HFFc6 (cell line): ENCODE data around the gene PICALM. TPM values are rescaled to one million over a fixed set of nuclear protein-coding genes. Genes with fewer than 3 reads are reported as not detected.

Experiments used
- DNase-seq: peaks from one replicate; pipeline ENCODE4 v3.0.0-alpha.2; 2018
- H3K27ac Mint-ChIP-seq: 2 replicates; pipeline ENCODE4 v1.8.0; 2020; ENCODE audit warnings: mild to moderate bottlenecking, mixed read lengths
- H3K27me3 Mint-ChIP-seq: 2 replicates; pipeline ENCODE4 v1.8.0; 2021; ENCODE audit warnings: mild to moderate bottlenecking, moderate library complexity, mixed read lengths; ENCODE audit not compliant: insufficient read depth
- H3K36me3 Mint-ChIP-seq: 2 replicates; pipeline ENCODE4 v1.8.0; 2021; ENCODE audit warnings: low read depth, mixed read lengths
- H3K4me1 Mint-ChIP-seq: 2 replicates; pipeline ENCODE4 v1.8.0; 2020; ENCODE audit warnings: low read depth, mixed read lengths
- H3K4me3 Mint-ChIP-seq: 2 replicates; pipeline ENCODE4 v1.8.0; 2020; ENCODE audit warnings: mild to moderate bottlenecking, moderate library complexity, mixed read lengths
- H3K9me3 Mint-ChIP-seq: 2 replicates; pipeline ENCODE4 v1.8.0; 2020; ENCODE audit warnings: mild to moderate bottlenecking, mixed read lengths
- CTCF ChIP-seq: fragments of 200-600 bp; sonication (generic); IDR thresholded peaks from 2 replicates; pipeline ENCODE4 v1.5.0; 2021; ENCODE audit warnings: antibody characterized with exemption, mild to moderate bottlenecking
- total RNA-seq, 6 experiments: library from RNA; stranded (reverse); fragmentation: NEBNext Ultra II Directional; extraction: Animal tissue kit (Norgen Biotek cat#: 25700); gene quantifications; 2 replicates in 1 of 6; 3 replicates in 5 of 6; pipeline ENCODE4 v1.2.3, GENCODE V29; 2021

PICALM gene
- total RNA-seq, 6 experiments from 2014 or later = 193 to 267 (median 244) TPM

GRCh38 chr11:86056351-86056854, 12.5 kb downstream of the PICALM start:
- Mint-ChIP-seq H3K27ac (peak overlapping the region; percentile 22; the same call in 1 of the 2 replicates), H3K27me3 (peaks cover 2% of the 10 kb centered on the region; the same call in 1 of the 2 replicates), H3K4me3 (no peak overlapping the region), H3K36me3 (peaks cover 24% of the 10 kb centered on the region), H3K4me1 (peaks cover 87% of the 10 kb centered on the region), H3K9me3 (no peaks in the 10 kb centered on the region)
- no peak for DNase-seq
- peak; percentile 21; the same call in 1 of the 2 replicates for TF ChIP-seq CTCF

DNA sequence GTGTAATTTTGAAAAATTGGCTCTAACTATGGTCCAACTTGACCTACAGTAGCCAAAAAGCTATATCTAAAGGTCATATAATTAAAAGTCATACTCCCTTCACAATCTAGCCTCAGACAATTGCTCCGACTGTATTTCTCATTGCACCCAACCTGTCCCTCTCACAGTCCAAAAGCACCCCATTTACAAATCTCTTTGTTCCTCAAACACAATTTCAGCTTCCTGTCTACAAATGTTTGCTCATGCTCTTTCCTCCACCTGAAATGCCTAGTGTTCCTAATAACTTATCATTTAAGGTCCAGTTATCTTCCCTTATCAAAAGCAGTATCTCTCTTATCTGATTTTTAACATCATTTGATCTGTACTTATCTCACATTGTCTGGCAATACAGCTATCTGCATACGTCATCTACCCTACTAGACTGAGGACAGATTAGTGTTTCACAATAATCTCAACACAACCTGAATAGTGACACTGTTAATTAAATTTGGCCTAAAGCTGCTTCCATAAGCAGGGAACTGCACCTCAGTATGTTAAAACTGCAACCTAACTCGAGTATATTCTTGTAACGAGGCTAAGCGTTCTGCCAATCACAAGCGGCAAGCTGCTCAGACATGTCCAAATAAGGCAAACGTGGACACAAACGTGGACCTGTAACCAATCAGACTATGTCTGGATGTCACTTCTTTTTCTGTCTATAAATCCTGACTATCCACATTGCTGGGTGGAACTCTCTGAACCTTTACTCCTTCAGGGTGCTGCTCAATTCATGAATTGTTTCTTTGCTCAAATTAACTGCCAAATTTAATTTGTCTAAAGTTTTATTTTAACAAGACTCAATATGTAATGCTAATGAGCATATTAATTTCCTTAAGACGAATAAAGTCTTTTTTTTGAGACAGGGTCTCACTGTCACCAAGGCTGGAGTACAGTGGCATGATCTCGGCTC, 15.9 kb downstream of the PICALM start:
- no peak for DNase-seq
- peaks cover 78% of the 10 kb centered on the region for H3K4me1 Mint-ChIP-seq
- no peak overlapping the region for H3K4me3 Mint-ChIP-seq
- peaks cover 12% of the 10 kb centered on the region for H3K36me3 Mint-ChIP-seq
- peaks cover 2% of the 10 kb centered on the region; the same call in 1 of the 2 replicates for H3K27me3 Mint-ChIP-seq
- no peak for TF ChIP-seq CTCF
- H3K9me3 Mint-ChIP-seq = no peaks in the 10 kb centered on the region
- no peak overlapping the region for H3K27ac Mint-ChIP-seq

- peaks cover 2% of the 10 kb centered on the region; the same call in 1 of the 2 replicates for H3K27me3 Mint-ChIP-seq
- no peak overlapping the region for H3K4me3 Mint-ChIP-seq
- H3K27ac Mint-ChIP-seq = no peak overlapping the region; the same call in 1 of the 2 replicates
- no peak for DNase-seq
- peaks cover 81% of the 10 kb centered on the region for H3K4me1 Mint-ChIP-seq
- TF ChIP-seq CTCF = no peak
- H3K36me3 Mint-ChIP-seq = peaks cover 20% of the 10 kb centered on the region; the same call in 1 of the 2 replicates
- H3K9me3 Mint-ChIP-seq = no peaks in the 10 kb centered on the region
Measured at GRCh38 chr11:86050196-86050709, 18.6 kb downstream of the PICALM start.

DNA sequence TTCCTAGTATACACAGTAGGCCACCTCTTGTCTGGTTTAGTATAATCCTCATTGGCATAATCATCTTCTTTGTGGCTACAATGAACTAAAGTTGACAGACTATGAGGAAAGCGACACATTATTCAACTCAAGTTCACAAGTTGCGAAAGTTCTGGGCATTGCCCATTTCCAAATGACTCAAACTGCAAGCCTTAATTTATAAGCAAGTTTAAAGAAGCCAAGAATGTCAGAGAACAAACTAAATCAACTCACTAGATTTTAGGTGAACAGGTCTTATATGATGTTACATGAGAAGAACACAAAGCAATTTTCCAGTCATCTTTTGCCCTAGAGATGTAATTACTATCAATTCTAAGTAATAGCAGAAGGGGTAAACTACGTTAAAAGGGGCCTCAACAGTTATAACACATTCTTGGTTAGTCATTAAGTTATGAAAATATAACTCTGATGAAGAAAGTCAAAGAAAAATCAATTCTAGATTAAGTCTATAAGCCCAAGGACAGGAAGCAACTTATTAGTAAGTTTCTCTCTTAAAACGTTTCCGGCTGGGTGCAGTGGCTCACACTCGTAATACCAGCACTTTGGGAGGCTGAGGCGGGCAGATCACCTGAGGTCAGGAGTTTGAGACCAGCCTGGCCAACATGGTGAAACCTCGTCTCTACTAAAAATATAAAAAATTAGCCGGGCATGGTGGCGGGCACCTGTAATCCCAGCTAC, 21.5 kb downstream of the PICALM start:
- Mint-ChIP-seq H3K27ac (peak overlapping the region; percentile 75), H3K27me3 (no peaks in the 10 kb centered on the region), H3K4me3 (peak overlapping the region; percentile 60), H3K36me3 (peaks cover 20% of the 10 kb centered on the region; the same call in 1 of the 2 replicates), H3K4me1 (peaks cover 90% of the 10 kb centered on the region), H3K9me3 (no peaks in the 10 kb centered on the region)
- no peak for TF ChIP-seq CTCF
- DNase-seq = peak; percentile 38

DNA sequence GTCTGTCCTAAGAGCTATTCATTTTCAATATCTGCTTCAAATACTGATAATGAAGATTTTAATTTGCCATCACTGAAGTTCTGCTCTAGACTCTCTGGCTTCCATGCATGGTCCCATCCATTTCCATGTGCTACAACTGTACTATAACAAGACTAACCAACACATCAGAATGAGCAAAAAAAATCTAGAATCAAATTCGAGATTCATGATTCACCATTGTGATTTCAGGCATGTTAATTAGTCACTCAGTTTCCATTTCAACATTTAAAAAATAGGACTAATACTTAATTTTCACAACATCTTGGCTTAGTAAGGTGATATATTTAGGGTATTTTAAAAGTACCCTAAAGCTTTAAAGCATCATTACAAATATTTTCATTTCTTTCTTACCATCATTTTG, 22.8 kb downstream of the PICALM start:
- Mint-ChIP-seq H3K4me3 (peak overlapping the region; percentile 37), H3K27ac (peak overlapping the region; percentile 53; the same call in 1 of the 2 replicates), H3K36me3 (peaks cover 14% of the 10 kb centered on the region; the same call in 1 of the 2 replicates), H3K27me3 (no peaks in the 10 kb centered on the region), H3K4me1 (peaks cover 92% of the 10 kb centered on the region), H3K9me3 (no peaks in the 10 kb centered on the region)
- DNase-seq = no peak
- no peak for TF ChIP-seq CTCF
